H9 (cell line): Measurements from ENCODE around the gene MSI2. TPM values are rescaled to one million over a fixed set of nuclear protein-coding genes. Genes with fewer than 3 reads are reported as not detected.

ENCODE experiments used
- DNase-seq: peaks from one replicate; pipeline ENCODE4 v3.0.0-alpha.2; 2017
- H2AFZ ChIP-seq: one replicate; pipeline ENCODE4 v1.6.1; 2013; ENCODE audit warnings: mild to moderate bottlenecking, low read length, control low read depth, moderate library complexity
- H2AK5ac ChIP-seq: 2 replicates; pipeline ENCODE4 v1.6.1; 2013; ENCODE audit warnings: low read length, control low read depth, mixed read lengths; ENCODE audit not compliant: insufficient read length
- H2BK120ac ChIP-seq: one replicate; pipeline ENCODE4 v1.6.1; 2013; ENCODE audit warnings: low read depth, mild to moderate bottlenecking, low read length, control low read depth, inconsistent platforms; ENCODE audit not compliant: poor library complexity, severe bottlenecking
- H2BK12ac ChIP-seq: 2 replicates; pipeline ENCODE4 v1.6.1; 2013; ENCODE audit warnings: low read length, control low read depth, mixed read lengths, low read depth; ENCODE audit not compliant: insufficient read length
- H2BK15ac ChIP-seq: 2 replicates; pipeline ENCODE4 v1.6.1; 2013; ENCODE audit warnings: low read depth, low read length, control low read depth
- H2BK20ac ChIP-seq: one replicate; pipeline ENCODE4 v1.6.1; 2013; ENCODE audit warnings: low read depth, mild to moderate bottlenecking, low read length, control low read depth, inconsistent platforms; ENCODE audit not compliant: poor library complexity, severe bottlenecking
- H2BK5ac ChIP-seq: 2 replicates; pipeline ENCODE4 v1.6.1; 2013; ENCODE audit warnings: low read length, control low read depth, mixed read lengths; ENCODE audit not compliant: insufficient read length
- H3K14ac ChIP-seq: 2 replicates; pipeline ENCODE4 v1.6.1; 2013; ENCODE audit warnings: low read length, control low read depth; ENCODE audit not compliant: insufficient read depth
- H3K18ac ChIP-seq: 2 replicates; pipeline ENCODE4 v1.6.1; 2013; ENCODE audit warnings: low read depth, mild to moderate bottlenecking, mixed read lengths, low read length, control low read depth; ENCODE audit not compliant: insufficient read length
- H3K23ac ChIP-seq: 2 replicates; pipeline ENCODE4 v1.6.1; 2013; ENCODE audit warnings: low read length, control low read depth, mixed read lengths, low read depth; ENCODE audit not compliant: insufficient read length
- H3K23me2 ChIP-seq: 2 replicates; pipeline ENCODE4 v1.6.1; 2013; ENCODE audit warnings: low read depth, mild to moderate bottlenecking, mixed read lengths, low read length, control low read depth; ENCODE audit not compliant: insufficient read length, poor library complexity, severe bottlenecking
- H3K27ac ChIP-seq: 2 replicates; pipeline ENCODE4 v1.5.1; 2013; ENCODE audit warnings: low read length, control low read depth, mixed read lengths, low read depth; ENCODE audit not compliant: insufficient read length
- H3K27me3 ChIP-seq: 2 replicates; pipeline ENCODE4 v1.6.1; 2013; ENCODE audit warnings: low read length, control low read depth, inconsistent platforms; ENCODE audit not compliant: insufficient read depth
- H3K4ac ChIP-seq: 2 replicates; pipeline ENCODE4 v1.6.1; 2013; ENCODE audit warnings: low read depth, mild to moderate bottlenecking, control low read depth, inconsistent platforms, low read length, moderate library complexity
- H3K4me1 ChIP-seq: 2 replicates; pipeline ENCODE4 v1.6.1; 2013; ENCODE audit warnings: low read length, control low read depth, inconsistent platforms; ENCODE audit not compliant: insufficient read depth
- H3K4me2 ChIP-seq: 2 replicates; pipeline ENCODE4 v1.6.1; 2013; ENCODE audit warnings: low read length, control low read depth, mixed read lengths; ENCODE audit not compliant: insufficient read length, insufficient read depth
- H3K56ac ChIP-seq: 2 replicates; pipeline ENCODE4 v1.6.1; 2013; ENCODE audit warnings: low read depth, mild to moderate bottlenecking, mixed read lengths, low read length, control low read depth; ENCODE audit not compliant: insufficient read length
- H3K79me1 ChIP-seq: 2 replicates; pipeline ENCODE4 v1.6.1; 2013; ENCODE audit warnings: low read depth, mild to moderate bottlenecking, moderate library complexity, low read length, control low read depth, inconsistent platforms; ENCODE audit not compliant: insufficient read depth, poor library complexity, severe bottlenecking
- H3K79me2 ChIP-seq: 2 replicates; pipeline ENCODE4 v1.6.1; 2013; ENCODE audit warnings: low read length, control low read depth, inconsistent platforms; ENCODE audit not compliant: insufficient read depth
- H3K9ac ChIP-seq: 2 replicates; pipeline ENCODE4 v1.6.1; 2013; ENCODE audit warnings: low read length, control low read depth, mixed read lengths; ENCODE audit not compliant: insufficient read length; ENCODE audit errors: extremely low read depth
- H3K9me3 ChIP-seq: one replicate; pipeline ENCODE4 v1.6.1; 2013; ENCODE audit warnings: low read depth, low read length, inconsistent platforms; ENCODE audit not compliant: control insufficient read depth
- H3T11ph ChIP-seq: one replicate; pipeline ENCODE4 v1.6.1; 2013; ENCODE audit warnings: mild to moderate bottlenecking, low read length, control low read depth, inconsistent platforms
- H4K20me1 ChIP-seq: one replicate; pipeline ENCODE4 v1.6.1; 2013; ENCODE audit not compliant: control insufficient read depth, insufficient read length, insufficient read depth
- H4K5ac ChIP-seq: 2 replicates; pipeline ENCODE4 v1.6.1; 2013; ENCODE audit warnings: low read depth, mild to moderate bottlenecking, mixed read lengths, low read length, control low read depth; ENCODE audit not compliant: insufficient read length
- H4K8ac ChIP-seq: replicated peaks from 2 replicates; pipeline ENCODE4 v1.6.1; 2013; ENCODE audit warnings: low read length, control low read depth, mixed read lengths, low read depth; ENCODE audit not compliant: insufficient read length
- H4K91ac ChIP-seq: 2 replicates; pipeline ENCODE4 v1.6.1; 2013; ENCODE audit warnings: low read depth, mild to moderate bottlenecking, moderate library complexity, mixed read lengths, low read length, control low read depth; ENCODE audit not compliant: insufficient read length
- H3K27ac Mint-ChIP-seq, 3 experiments: 2 replicates in 2 of 3; 3 replicates in 1 of 3; pipeline ENCODE4 v1.8.0; 2020 to 2021; ENCODE audit warnings: mixed read lengths in 3 of 3, mild to moderate bottlenecking in 1 of 3, moderate library complexity in 1 of 3
- H3K27me3 Mint-ChIP-seq: 2 replicates; pipeline ENCODE4 v1.8.0; 2021; ENCODE audit warnings: low read depth, mild to moderate bottlenecking, moderate library complexity, mixed read lengths
- H3K36me3 Mint-ChIP-seq, 3 experiments: 2 replicates in 2 of 3; 3 replicates in 1 of 3; pipeline ENCODE4 v1.8.0; 2020 to 2021; ENCODE audit warnings: low read depth in 3 of 3, mixed read lengths in 3 of 3; ENCODE audit not compliant: insufficient read depth in 1 of 3
- H3K4me1 Mint-ChIP-seq, 2 experiments: 2 replicates each; pipeline ENCODE4 v1.8.0; 2020; ENCODE audit warnings: mixed read lengths in 2 of 2
- H3K4me3 Mint-ChIP-seq, 2 experiments: 2 replicates in 1 of 2; 3 replicates in 1 of 2; pipeline ENCODE4 v1.8.0; 2020 to 2021; ENCODE audit warnings: mild to moderate bottlenecking in 2 of 2, mixed read lengths in 2 of 2, moderate library complexity in 1 of 2
- H3K9me3 Mint-ChIP-seq, 2 experiments: 2 replicates in 1 of 2; 3 replicates in 1 of 2; pipeline ENCODE4 v1.8.0; 2020; ENCODE audit warnings: mild to moderate bottlenecking in 2 of 2, mixed read lengths in 2 of 2, moderate library complexity in 1 of 2
- CTCF ChIP-seq: fragments of 200-600 bp; sonication (generic); conservative IDR thresholded peaks from 3 replicates; pipeline ENCODE4 v1.8.0; 2021; ENCODE audit warnings: antibody characterized with exemption, mild to moderate bottlenecking
- WGBS: extraction: QIAGEN DNeasy Blood & Tissue Kit; methylation state at CpG from one replicate; pipeline ENCODE4 v1.1.7; 2013; ENCODE audit warnings: missing lambda C conversion rate, low lambda C conversion rate, mixed read lengths; ENCODE audit not compliant: insufficient read length; ENCODE audit errors: extremely low coverage; 5-methylcytosine and 5-hydroxymethylcytosine counted together
- total RNA-seq: library from RNA; stranded (reverse); gene quantifications from 2 replicates; pipeline ENCODE4 v1.2.1, GENCODE V29; 2021

The MSI2 gene
- total RNA-seq, 1 experiment from 2014 or later: 98.5 TPM

DNA sequence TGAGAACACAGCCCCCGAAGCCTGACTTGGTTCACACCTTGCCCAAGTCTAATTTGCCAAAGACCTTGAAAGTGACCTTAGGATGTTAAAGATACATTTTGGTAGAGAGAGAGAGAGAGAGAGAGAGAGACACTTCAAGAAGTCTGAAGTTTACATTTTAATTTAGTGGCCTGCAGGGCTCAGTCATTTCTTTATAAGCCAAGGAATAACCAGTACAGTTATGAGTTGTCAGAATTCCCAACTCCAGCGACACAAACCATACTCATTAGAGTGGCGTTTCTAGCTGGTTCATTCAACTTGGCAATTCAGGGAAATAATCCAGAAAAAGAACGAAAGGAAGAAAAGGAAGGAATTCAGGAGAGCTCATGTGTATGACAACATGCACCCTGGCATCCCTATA lies 284.7 kb downstream of the MSI2 start:
- H3K79me2 ChIP-seq: no peaks in the 10 kb centered on the region
- peaks cover 39 to 63% of the 10 kb centered on the region in 2 experiments for H3K4me1 Mint-ChIP-seq
- H3K9me3 ChIP-seq: no peaks in the 10 kb centered on the region
- WGBS: no CpG with 5 or more reads among the region's 4 CpGs
- H2BK20ac ChIP-seq: no peak overlapping the region
- no peak overlapping the region for H2AFZ ChIP-seq
- no peak overlapping the region for H2BK15ac ChIP-seq
- H3K14ac ChIP-seq: no peak overlapping the region
- H4K91ac ChIP-seq: no peak overlapping the region
- H3K4me3 Mint-ChIP-seq: no peak overlapping the region
- H3K27me3 ChIP-seq: no peaks in the 10 kb centered on the region
- H3K56ac ChIP-seq: no peak overlapping the region
- H2BK5ac ChIP-seq: no peak overlapping the region
- H3K36me3 Mint-ChIP-seq: no peaks in the 10 kb centered on the region
- peaks cover 2% of the 10 kb centered on the region; the same call in 1 of the 2 replicates for H3K4me1 ChIP-seq
- no peak overlapping the region for H4K5ac ChIP-seq
- no peak overlapping the region for H2AK5ac ChIP-seq
- H3K23me2 ChIP-seq: no peaks in the 10 kb centered on the region
- no peak overlapping the region for H3K4me2 ChIP-seq
- no peak overlapping the region for H2BK12ac ChIP-seq
- H3T11ph ChIP-seq: no peak overlapping the region
- no peak overlapping the region for H3K9ac ChIP-seq
- no peaks in the 10 kb centered on the region for H3K27me3 Mint-ChIP-seq
- no peak overlapping the region for H2BK120ac ChIP-seq
- no peak overlapping the region for H4K8ac ChIP-seq
- peak overlapping the region in 1 of 3 experiments; percentile 16; a peak in 1 of 7 replicates for H3K27ac Mint-ChIP-seq
- no peaks in the 10 kb centered on the region for H3K9me3 Mint-ChIP-seq
- H4K20me1 ChIP-seq: no peaks in the 10 kb centered on the region
- H3K79me1 ChIP-seq: no peaks in the 10 kb centered on the region
- no peak for TF ChIP-seq CTCF
- no peak overlapping the region for H3K18ac ChIP-seq
- no peak overlapping the region for H3K23ac ChIP-seq
- no peak overlapping the region for H3K27ac ChIP-seq
- H3K4ac ChIP-seq: no peak overlapping the region
- DNase-seq: no peak
